22Rv1 (cell line): Measurements from ENCODE around the gene DZIP3.

ENCODE experiments used
- ZFX ChIP-seq: fragments of 450-650 bp; IDR thresholded peaks from 2 replicates; pipeline ENCODE4 v1.6.1; 2017; ENCODE audit warnings: antibody characterized with exemption, borderline replicate concordance
- TF ChIP-seq, protein P1 (sequence below): fragments of 450-650 bp; IDR thresholded peaks from 2 replicates; pipeline ENCODE4 v1.5.1; 2017; ENCODE audit warnings: mild to moderate bottlenecking

DNA sequence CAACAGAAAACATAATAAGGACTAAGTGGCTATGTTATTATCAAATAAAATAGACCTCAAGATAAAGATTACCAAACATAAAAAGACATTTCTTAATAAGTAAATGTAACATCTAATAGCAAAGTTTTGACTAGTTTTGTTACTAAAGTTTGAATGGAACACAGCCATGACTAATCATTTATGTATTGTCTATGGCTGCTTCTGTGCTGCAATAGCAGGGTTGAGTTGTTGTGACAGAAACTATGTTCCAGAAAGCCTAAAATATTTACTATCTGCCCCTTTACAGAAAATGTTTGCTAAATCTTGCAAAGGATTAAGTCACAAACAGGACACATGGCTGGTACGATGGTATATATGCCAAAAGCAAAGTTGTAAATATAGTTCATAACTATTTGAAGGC lies 41.2 kb upstream of the DZIP3 start:
- TF ChIP-seq, protein P1, sequence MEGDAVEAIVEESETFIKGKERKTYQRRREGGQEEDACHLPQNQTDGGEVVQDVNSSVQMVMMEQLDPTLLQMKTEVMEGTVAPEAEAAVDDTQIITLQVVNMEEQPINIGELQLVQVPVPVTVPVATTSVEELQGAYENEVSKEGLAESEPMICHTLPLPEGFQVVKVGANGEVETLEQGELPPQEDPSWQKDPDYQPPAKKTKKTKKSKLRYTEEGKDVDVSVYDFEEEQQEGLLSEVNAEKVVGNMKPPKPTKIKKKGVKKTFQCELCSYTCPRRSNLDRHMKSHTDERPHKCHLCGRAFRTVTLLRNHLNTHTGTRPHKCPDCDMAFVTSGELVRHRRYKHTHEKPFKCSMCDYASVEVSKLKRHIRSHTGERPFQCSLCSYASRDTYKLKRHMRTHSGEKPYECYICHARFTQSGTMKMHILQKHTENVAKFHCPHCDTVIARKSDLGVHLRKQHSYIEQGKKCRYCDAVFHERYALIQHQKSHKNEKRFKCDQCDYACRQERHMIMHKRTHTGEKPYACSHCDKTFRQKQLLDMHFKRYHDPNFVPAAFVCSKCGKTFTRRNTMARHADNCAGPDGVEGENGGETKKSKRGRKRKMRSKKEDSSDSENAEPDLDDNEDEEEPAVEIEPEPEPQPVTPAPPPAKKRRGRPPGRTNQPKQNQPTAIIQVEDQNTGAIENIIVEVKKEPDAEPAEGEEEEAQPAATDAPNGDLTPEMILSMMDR, result no peak
- no peak for TF ChIP-seq ZFX
